HG02852 (cell line): ENCODE results near the gene RTL9.
"Not testable (repeated sequence)": the region's sequence is repeated elsewhere in the genome, so short reads cannot be mapped to it uniquely, and the experiment has no call there.

ENCODE experiments used
- ATAC-seq: cut with Tn5 transposase; IDR thresholded peaks from one replicate; pipeline ENCODE4 v1.9.1; 2021; ENCODE audit warnings: mild to moderate bottlenecking, moderate library complexity; ENCODE audit not compliant: unreplicated experiment

Gene RTL9

DNA sequence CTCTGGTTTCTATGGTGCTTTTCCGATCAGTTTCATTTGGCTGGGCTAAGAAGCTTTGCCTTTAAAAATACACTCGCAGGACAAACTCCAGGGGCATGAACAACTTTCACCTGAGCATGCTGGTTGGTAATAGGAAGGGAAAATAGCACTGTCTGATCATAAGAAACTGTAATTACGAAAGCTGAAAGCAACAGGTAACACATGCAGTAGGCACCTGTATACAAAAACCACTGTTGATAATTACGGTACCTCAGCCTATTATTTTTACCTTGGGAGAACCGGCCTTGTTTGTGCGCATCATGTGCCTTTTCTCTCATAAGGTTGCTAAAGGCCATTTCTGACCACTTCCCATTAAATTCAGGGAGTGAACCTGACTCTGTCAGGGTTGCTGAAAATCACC lies 45.7 kb downstream of the RTL9 start:
- no peak for ATAC-seq

DNA sequence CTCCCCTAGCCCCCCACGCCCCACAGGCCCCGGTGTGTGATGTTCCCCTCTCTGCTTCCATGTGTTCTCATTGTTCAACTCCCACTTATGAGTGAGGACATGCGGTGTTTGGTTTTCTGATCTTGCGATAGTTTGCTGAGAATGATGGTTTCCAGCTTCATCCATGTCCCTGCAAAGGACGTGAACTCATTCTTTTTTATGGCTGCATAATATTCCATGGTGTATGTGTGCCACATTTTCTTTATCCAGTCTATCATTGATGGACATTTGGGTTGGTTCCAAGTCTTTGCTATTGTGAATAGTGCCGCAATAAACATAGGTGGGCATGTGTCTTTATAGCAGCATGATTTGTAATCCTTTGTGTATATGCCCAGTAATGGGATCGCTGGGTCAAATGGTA lies 47.6 kb downstream of the RTL9 start:
- ATAC-seq = not testable (repeated sequence)

DNA sequence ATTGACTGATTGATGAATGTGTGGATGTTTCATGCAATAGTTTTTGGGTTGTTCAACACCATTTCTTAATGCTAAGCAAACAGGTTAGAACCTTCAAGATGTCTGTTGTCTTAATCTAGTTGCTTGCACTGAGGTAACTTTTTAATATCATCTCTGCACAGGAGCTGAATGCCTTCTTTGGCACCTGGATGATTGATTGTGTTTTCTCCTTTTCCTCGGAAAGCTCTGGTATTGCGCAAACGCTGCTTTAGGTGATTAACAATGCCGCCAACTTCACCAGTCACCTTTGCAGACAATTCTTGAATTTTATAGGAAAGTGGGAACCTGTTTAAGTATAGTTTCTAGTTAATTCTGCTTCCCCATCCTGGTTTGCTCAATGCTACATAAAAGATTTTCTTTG lies 48.2 kb downstream of the RTL9 start:
- ATAC-seq = no peak

DNA sequence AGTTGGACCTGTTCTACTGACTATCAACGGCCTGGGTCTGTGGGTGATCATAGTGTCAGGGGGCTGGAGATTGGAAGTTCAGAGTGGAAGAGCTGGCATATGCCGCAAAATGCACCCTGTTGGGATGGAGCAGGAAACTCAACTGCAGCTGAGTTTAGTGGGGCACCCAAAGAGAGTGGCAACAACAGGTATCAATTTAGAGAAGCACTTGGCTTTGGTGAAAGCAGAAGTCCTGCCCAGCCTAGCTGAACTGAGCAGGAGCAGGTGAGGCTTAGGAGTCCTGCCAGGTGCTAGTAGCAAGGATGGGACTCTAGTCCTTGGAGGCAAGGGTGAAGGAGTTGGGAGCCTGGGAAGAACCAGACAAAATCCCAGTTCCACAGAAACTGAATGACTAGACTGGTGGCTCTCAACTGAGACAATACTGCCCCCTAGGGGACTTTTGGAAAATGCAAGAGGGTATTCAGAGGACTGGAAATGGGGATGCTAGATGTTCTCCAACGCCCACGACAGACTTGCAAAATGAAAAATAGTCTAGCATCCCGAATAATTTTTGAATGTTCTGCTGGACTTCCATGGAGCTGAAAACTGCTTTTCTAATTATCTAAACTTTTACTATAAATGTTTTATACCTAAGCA lies 49.4 kb downstream of the RTL9 start:
- ATAC-seq = no peak
